ENCODE data around the gene PYGO1. TPM values are rescaled to one million over a fixed set of nuclear protein-coding genes. Genes with fewer than 3 reads are reported as not detected.
A peak's percentile ranks its signal among the peaks of the same experiment; 100 is the strongest.

PYGO1 gene, protein sequence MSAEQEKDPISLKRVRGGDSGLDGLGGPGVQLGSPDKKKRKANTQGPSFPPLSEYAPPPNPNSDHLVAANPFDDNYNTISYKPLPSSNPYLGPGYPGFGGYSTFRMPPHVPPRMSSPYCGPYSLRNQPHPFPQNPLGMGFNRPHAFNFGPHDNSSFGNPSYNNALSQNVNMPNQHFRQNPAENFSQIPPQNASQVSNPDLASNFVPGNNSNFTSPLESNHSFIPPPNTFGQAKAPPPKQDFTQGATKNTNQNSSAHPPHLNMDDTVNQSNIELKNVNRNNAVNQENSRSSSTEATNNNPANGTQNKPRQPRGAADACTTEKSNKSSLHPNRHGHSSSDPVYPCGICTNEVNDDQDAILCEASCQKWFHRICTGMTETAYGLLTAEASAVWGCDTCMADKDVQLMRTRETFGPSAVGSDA
- total RNA-seq: 1 to 10 TPM; 7.2 to 8.2 (median 7.6) TPM
- polyA plus RNA-seq: 1.7 TPM
- long read RNA-seq, donor 1, partial matches to known transcripts: 0 of 4 reads
- long read RNA-seq, donor 1, other reads (novel, unspliced or antisense): 3 of 4 reads
- long read RNA-seq, donor 2, partial matches to known transcripts: 0 of 1 reads
- long read RNA-seq, donor 2, other reads (novel, unspliced or antisense): 1 of 1 reads
- long read RNA-seq, donor 3: 0 reads
- long read RNA-seq, donor 4, partial matches to known transcripts: 0 of 1 reads
- long read RNA-seq, donor 4, other reads (novel, unspliced or antisense): 1 of 1 reads

DNA sequence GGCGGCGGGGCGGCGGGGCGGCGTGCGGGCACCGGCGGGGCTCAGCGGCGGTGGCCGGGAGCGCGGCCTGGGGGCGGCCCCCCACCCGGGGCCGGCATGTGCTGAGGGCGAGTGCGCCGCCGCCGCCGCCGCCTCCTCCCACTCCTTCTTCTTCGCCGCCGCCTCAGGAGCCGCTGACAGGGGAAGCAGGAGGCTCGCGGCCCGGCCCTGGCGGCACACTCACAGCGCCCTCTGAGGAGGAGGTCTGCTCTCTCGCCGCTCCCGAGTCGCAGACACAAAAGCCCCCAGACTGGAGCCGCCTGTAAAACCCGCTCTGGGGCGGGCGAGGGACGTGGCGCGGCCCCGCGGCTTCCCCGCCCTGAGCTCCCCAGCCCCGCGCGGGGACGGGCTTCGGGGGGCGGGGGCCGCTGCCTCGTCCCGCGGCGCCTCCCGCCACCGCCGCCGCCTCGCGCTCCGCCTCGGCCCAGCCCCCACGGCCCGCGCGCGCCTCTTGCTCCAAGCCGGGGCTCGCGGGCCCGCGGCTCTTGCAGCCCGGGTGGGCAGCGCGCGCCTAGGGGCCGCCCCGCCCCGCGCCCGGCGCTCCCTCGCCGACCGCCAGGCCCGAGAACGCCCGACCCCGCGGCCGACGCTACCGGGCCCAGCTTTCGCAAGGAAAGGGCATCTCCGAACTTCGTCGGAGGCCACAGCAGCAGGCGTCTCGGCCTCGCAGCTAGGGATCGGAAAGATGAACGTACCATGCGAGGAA is at the start of gene PYGO1:
PYGO1 (minus strand) TSS at position 276 of the 745 bp plus-strand sequence. CDS start 462 bp downstream, outside the sequence.
- Histone ChIP-seq H3K9me3 (ENCODE audit: control insufficient read depth, low read length) (no peaks in the 10 kb centered on the region), H3K4me3 (ENCODE audit: low read length) (peak within 1 kb of the TSS; percentile 93), H3K4me1 (ENCODE audit: control insufficient read depth, insufficient read depth, low read length) (no peaks in the 10 kb centered on the region), H3K27ac (ENCODE audit: low read length) (peak within 1 kb of the TSS; percentile 60), H3K27me3 (ENCODE audit: control insufficient read depth, insufficient read depth) (no peaks in the 10 kb centered on the region)
- intact Hi-C loops (cut with DNase I): no loop called here
- DNase-seq (peak; percentile 64 to 87 (median 87)), ATAC-seq (peak; percentile 88 to 93)
- WGBS: under 1% methylated on average over 107 of the region's 107 CpGs

- DNase-seq (no peak), ATAC-seq (no peak)
- Histone ChIP-seq H3K27ac (ENCODE audit: low read length) (no peak overlapping the region), H3K9me3 (ENCODE audit: control insufficient read depth, low read length) (no peaks in the 10 kb centered on the region), H3K27me3 (ENCODE audit: control insufficient read depth, insufficient read depth) (no peaks in the 10 kb centered on the region), H3K4me1 (ENCODE audit: control insufficient read depth, insufficient read depth, low read length) (no peaks in the 10 kb centered on the region), H3K4me3 (ENCODE audit: low read length) (no peak overlapping the region)
- WGBS: 94% methylated on average over 3 of the region's 3 CpGs
- intact Hi-C loops (cut with DNase I): no loop called here
These were observed 48.9 kb upstream of the PYGO1 start for GRCh38 chr15:55637086-55637485.

GRCh38 chr15:55633731-55634130 is 45.6 kb upstream of the PYGO1 start:
- no peak overlapping the region for H3K27ac ChIP-seq (ENCODE audit: low read length)
- WGBS: 91% methylated on average over 1 of the region's 1 CpG

GRCh38 chr15:55632434-55632833 is 44.3 kb upstream of the PYGO1 start:
- Histone ChIP-seq H3K27me3 (ENCODE audit: control insufficient read depth, insufficient read depth) (no peaks in the 10 kb centered on the region), H3K9me3 (ENCODE audit: control insufficient read depth, low read length) (no peaks in the 10 kb centered on the region), H3K4me1 (ENCODE audit: control insufficient read depth, insufficient read depth, low read length) (peaks cover 2% of the 10 kb centered on the region), H3K4me3 (ENCODE audit: low read length) (no peak overlapping the region), H3K27ac (ENCODE audit: low read length) (no peak overlapping the region)
- no peak for ATAC-seq
- DNase-seq: no peak
- 95% methylated on average over 2 of the region's 2 CpGs for WGBS
- intact Hi-C loops (cut with DNase I): no loop called here

More at GRCh38 chr15:55633731-55634130, 45.6 kb upstream of the PYGO1 start:
- H3K9me3 ChIP-seq (ENCODE audit: control insufficient read depth, low read length): no peaks in the 10 kb centered on the region
- H3K27me3 ChIP-seq (ENCODE audit: control insufficient read depth, insufficient read depth): no peaks in the 10 kb centered on the region
- intact Hi-C loops (cut with DNase I): no loop called here
- H3K4me1 ChIP-seq (ENCODE audit: control insufficient read depth, insufficient read depth, low read length): peaks cover 2% of the 10 kb centered on the region
- ATAC-seq (no peak), DNase-seq (no peak)
- H3K4me3 ChIP-seq (ENCODE audit: low read length): no peak overlapping the region

DNA sequence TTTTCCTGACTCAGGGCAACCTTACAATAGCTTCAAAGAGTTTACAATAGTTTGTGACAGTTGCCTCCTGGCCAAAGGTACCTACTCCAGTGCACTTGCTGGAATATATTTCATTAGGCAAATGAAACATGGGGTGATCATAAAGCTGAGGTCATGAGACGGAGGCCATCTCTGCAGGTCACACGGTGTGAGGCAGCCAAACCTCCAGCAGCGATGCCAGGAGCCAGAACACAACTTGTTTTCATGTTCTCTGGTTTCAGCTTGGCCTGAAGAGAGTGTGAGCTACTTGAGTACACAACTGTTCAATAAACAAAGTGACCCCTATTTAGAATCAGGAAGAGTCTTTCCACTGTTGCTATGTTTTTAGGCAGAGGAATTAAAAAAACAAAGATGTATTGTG is 42.7 kb upstream of the PYGO1 start:
- 62% methylated on average over 3 of the region's 3 CpGs for WGBS
- ATAC-seq: no peak
- no peak overlapping the region for H3K4me3 ChIP-seq (ENCODE audit: low read length)
- no peaks in the 10 kb centered on the region for H3K27me3 ChIP-seq (ENCODE audit: control insufficient read depth, insufficient read depth)
- no peak overlapping the region for H3K27ac ChIP-seq (ENCODE audit: low read length)
- no peaks in the 10 kb centered on the region for H3K9me3 ChIP-seq (ENCODE audit: control insufficient read depth, low read length)
- intact Hi-C loops (cut with DNase I): no loop called here
- H3K4me1 ChIP-seq (ENCODE audit: control insufficient read depth, insufficient read depth, low read length): peaks cover 2% of the 10 kb centered on the region
- DNase-seq: no peak

- Histone ChIP-seq H3K4me3 (ENCODE audit: low read length) (no peak overlapping the region), H3K4me1 (ENCODE audit: control insufficient read depth, insufficient read depth, low read length) (peaks cover 2% of the 10 kb centered on the region), H3K27me3 (ENCODE audit: control insufficient read depth, insufficient read depth) (no peaks in the 10 kb centered on the region), H3K27ac (ENCODE audit: low read length) (no peak overlapping the region), H3K9me3 (ENCODE audit: control insufficient read depth, low read length) (no peaks in the 10 kb centered on the region)
- 96% methylated on average over 2 of the region's 2 CpGs for WGBS
- intact Hi-C loops (cut with DNase I): no loop called here
- ATAC-seq (no peak), DNase-seq (no peak)
These were observed 40.2 kb upstream of the PYGO1 start for GRCh38 chr15:55628369-55628730.

DNA sequence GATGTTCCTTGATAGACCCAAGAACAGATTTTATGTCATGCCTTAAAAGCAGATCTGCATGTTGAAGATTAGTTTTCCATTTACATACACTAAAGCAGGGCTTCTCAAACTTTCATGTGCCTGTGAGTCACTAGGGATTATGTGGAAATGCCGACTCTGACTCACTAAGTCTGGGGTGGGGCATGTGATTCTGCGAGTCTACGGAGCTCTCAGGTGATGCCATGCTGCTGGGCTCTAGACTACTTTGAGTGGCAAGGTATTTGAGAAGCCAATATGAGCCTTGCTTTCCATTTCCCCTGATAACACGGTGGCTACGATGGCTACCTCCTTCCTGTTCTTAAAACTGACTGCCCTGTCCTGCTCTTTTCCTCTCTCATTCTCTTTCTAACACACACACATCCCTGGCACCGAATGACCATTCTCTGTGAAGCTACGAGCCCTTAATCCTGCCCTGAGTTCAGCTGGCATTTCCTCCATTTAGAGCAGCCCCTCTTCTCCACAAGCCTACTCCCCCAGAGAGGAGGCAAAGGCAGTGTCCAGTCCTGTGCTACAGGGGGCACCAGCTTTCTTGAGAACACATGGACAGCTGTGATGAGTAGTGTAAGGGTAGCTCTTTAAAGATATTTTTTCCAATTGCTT is 39.7 kb upstream of the PYGO1 start:
- WGBS: 83% methylated on average over 7 of the region's 7 CpGs
- no peaks in the 10 kb centered on the region for H3K9me3 ChIP-seq (ENCODE audit: control insufficient read depth, low read length)
- no peak overlapping the region for H3K4me3 ChIP-seq (ENCODE audit: low read length)
- no peak for ATAC-seq
- H3K4me1 ChIP-seq (ENCODE audit: control insufficient read depth, insufficient read depth, low read length): peaks cover 2% of the 10 kb centered on the region
- H3K27me3 ChIP-seq (ENCODE audit: control insufficient read depth, insufficient read depth): no peaks in the 10 kb centered on the region
- no peak overlapping the region for H3K27ac ChIP-seq (ENCODE audit: low read length)
- DNase-seq: no peak
- intact Hi-C loops (cut with DNase I): no loop called here

DNA sequence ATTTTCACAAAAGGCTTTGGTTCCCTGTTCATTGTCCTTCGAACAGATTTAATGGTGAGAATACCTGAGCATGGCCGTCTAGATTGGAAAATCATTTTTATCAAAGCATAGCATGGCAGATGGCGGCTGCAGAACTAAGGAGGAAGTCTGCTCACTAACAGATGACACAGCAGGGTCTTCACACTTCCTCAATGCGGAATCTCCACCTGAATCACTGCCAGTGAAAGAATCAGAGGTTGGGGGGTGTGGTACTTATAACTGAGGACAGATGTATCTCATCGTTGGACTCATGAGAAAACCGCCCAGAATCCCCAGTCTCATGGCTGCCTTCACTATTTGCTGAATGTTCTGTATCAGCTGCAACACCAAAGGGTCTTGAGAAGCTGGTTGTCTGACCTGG is 31.6 kb upstream of the PYGO1 start:
- Histone ChIP-seq H3K4me3 (ENCODE audit: low read length) (no peak overlapping the region), H3K27ac (ENCODE audit: low read length) (no peak overlapping the region), H3K27me3 (ENCODE audit: control insufficient read depth, insufficient read depth) (no peaks in the 10 kb centered on the region), H3K4me1 (ENCODE audit: control insufficient read depth, insufficient read depth, low read length) (no peaks in the 10 kb centered on the region), H3K9me3 (ENCODE audit: control insufficient read depth, low read length) (no peaks in the 10 kb centered on the region)
- no peak for DNase-seq
- ATAC-seq: no peak
- intact Hi-C loops (cut with DNase I): no loop called here
- WGBS: 74% methylated on average over 6 of the region's 6 CpGs

- ATAC-seq (no peak), DNase-seq (no peak)
- no peaks in the 10 kb centered on the region for H3K9me3 ChIP-seq (ENCODE audit: control insufficient read depth, low read length)
- no peak overlapping the region for H3K4me3 ChIP-seq (ENCODE audit: low read length)
- no peaks in the 10 kb centered on the region for H3K27me3 ChIP-seq (ENCODE audit: control insufficient read depth, insufficient read depth)
- WGBS: 84% methylated on average over 4 of the region's 4 CpGs
- H3K4me1 ChIP-seq (ENCODE audit: control insufficient read depth, insufficient read depth, low read length): no peaks in the 10 kb centered on the region
- no peak overlapping the region for H3K27ac ChIP-seq (ENCODE audit: low read length)
- intact Hi-C loops (cut with DNase I): no loop called here
These were observed 30.2 kb upstream of the PYGO1 start for GRCh38 chr15:55618387-55618786.

DNA sequence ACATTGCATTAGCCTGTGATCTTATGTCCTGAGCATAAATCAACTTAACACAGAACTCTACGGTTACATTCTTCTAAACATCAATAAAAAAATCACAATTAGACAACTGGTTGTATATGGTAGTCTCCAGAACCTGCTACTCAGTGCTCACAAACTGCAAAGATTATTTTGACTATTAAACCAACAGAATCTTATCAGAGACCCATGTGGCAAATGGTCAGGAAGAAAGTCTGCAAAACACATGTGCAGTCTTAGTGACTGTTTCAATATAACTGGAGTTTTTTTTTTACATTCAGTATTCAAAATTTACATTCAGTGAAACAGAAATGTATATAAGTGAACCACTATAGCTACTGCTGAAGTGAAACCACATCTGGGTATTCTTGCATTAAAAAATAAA is 27.3 kb upstream of the PYGO1 start:
- Histone ChIP-seq H3K27ac (ENCODE audit: low read length) (no peak overlapping the region), H3K27me3 (ENCODE audit: control insufficient read depth, insufficient read depth) (no peaks in the 10 kb centered on the region), H3K4me3 (ENCODE audit: low read length) (no peak overlapping the region), H3K4me1 (ENCODE audit: control insufficient read depth, insufficient read depth, low read length) (no peaks in the 10 kb centered on the region), H3K9me3 (ENCODE audit: control insufficient read depth, low read length) (no peaks in the 10 kb centered on the region)
- 82% methylated on average over 1 of the region's 1 CpG for WGBS
- no peak for ATAC-seq
- intact Hi-C loops (cut with DNase I): no loop called here
- no peak for DNase-seq

Data from right cardiac atrium (tissue), 5 donors.